Endothelial cell of umbilical vein (primary cell): ENCODE results near the gene PTDSS2. TPM values are rescaled to one million over a fixed set of nuclear protein-coding genes. Genes with fewer than 3 reads are reported as not detected.

Experiments
- BruUV-seq: library from RNA; stranded (reverse); fragments of 400-500 nt; replicated peaks from 2 replicates; lab custom pipeline; 2021; lab: Mats Ljungman, UMichigan
- CTCF ChIA-PET: fragments of 300-600, 350-600 bp; sonication (Branson Sonifier 250); formaldehyde crosslinking; loops from one replicate; lab custom pipeline; 2021; ENCODE audit warnings: antibody characterized with exemption, inconsistent platforms; lab: Charles Lee
- POLR2A ChIA-PET: fragments of 300-600, 350-600 bp; sonication (Branson Sonifier 250); formaldehyde crosslinking; loops from one replicate; lab custom pipeline; 2021; ENCODE audit warnings: antibody characterized with exemption, inconsistent platforms; lab: Charles Lee
- DNase-seq: peaks from one replicate; pipeline ENCODE4 v3.0.0-alpha.2; 2011; ENCODE audit warnings: low read depth, low spot score
- FAIRE-seq: peaks from 2 replicates; lab custom pipeline; 2011; peaks lifted over from hg19 to GRCh38; lab: Jason Lieb, UNC
- H2AFZ ChIP-seq: 2 replicates; pipeline ENCODE4 v1.6.0; 2012; ENCODE audit warnings: low read depth, low read length, control low read depth, inconsistent platforms
- H3K27ac ChIP-seq: 2 replicates; pipeline ENCODE4 v1.5.1; 2011; ENCODE audit warnings: low read depth, mild to moderate bottlenecking, control low read depth, low read length, moderate library complexity; ENCODE audit not compliant: insufficient read depth
- H3K27me3 ChIP-seq, 2 experiments: 2 replicates each; pipeline versions ENCODE4 v1.6.0 to v1.6.1; 2011; ENCODE audit warnings: low read length in 2 of 2, mixed read lengths in 1 of 2; ENCODE audit not compliant: control insufficient read depth in 2 of 2, insufficient read depth in 2 of 2
- H3K36me3 ChIP-seq, 2 experiments: 2 replicates in 1 of 2; 3 replicates in 1 of 2; pipeline ENCODE4 v1.5.1; 2011; ENCODE audit warnings: low read length in 2 of 2, mild to moderate bottlenecking in 1 of 2, moderate library complexity in 1 of 2; ENCODE audit not compliant: control insufficient read depth in 2 of 2, insufficient read depth in 2 of 2; ENCODE audit errors: extremely low read depth in 1 of 2
- H3K4me1 ChIP-seq: 3 replicates; pipeline ENCODE4 v1.5.1; 2011; ENCODE audit warnings: mild to moderate bottlenecking, low read length; ENCODE audit not compliant: control insufficient read depth, insufficient read depth; ENCODE audit errors: extremely low read depth
- H3K4me2 ChIP-seq: 2 replicates; pipeline ENCODE4 v1.6.1; 2011; ENCODE audit warnings: low read length, control low read depth, mixed read lengths; ENCODE audit not compliant: insufficient read depth
- H3K4me3 ChIP-seq, 3 experiments: fragments of 200-600 bp in 1 of 3; sonication (generic), shearing (Covaris generic) in 1 of 3; replicated peaks in 1 of 3; 2 replicates each; pipeline ENCODE4 v1.5.1; 2011 to 2016; ENCODE audit warnings: control low read depth in 3 of 3, low read length in 3 of 3, mild to moderate bottlenecking in 2 of 3, inconsistent platforms in 1 of 3, low read depth in 1 of 3, moderate library complexity in 1 of 3; ENCODE audit not compliant: insufficient read depth in 1 of 3
- H3K79me2 ChIP-seq: 2 replicates; pipeline ENCODE4 v1.6.0; 2012; ENCODE audit warnings: low read length, inconsistent platforms; ENCODE audit not compliant: control insufficient read depth, insufficient read depth
- H3K9ac ChIP-seq: replicated peaks from 2 replicates; pipeline ENCODE3; 2011; ENCODE audit warnings: low read length, control low read depth; ENCODE audit not compliant: insufficient read depth; ENCODE audit errors: extremely low read depth
- H3K9me1 ChIP-seq: replicated peaks from 3 replicates; pipeline ENCODE4 v1.6.0; 2011; ENCODE audit warnings: mild to moderate bottlenecking, low read length; ENCODE audit not compliant: control insufficient read depth, insufficient read depth; ENCODE audit errors: extremely low read depth
- H3K9me3 ChIP-seq: replicated peaks from 2 replicates; pipeline ENCODE4 v1.5.1; 2012; ENCODE audit warnings: low read length, inconsistent platforms; ENCODE audit not compliant: control insufficient read depth, insufficient read depth
- H4K20me1 ChIP-seq: replicated peaks from 2 replicates; pipeline ENCODE3; 2011; ENCODE audit warnings: mild to moderate bottlenecking, low read length; ENCODE audit not compliant: control insufficient read depth, insufficient read depth; ENCODE audit errors: extremely low read depth
- EZH2 ChIP-seq: IDR thresholded peaks from 2 replicates; pipeline ENCODE4 v1.6.1; 2012; ENCODE audit warnings: borderline replicate concordance, low read depth, mild to moderate bottlenecking, moderate library complexity, low read length, inconsistent platforms; ENCODE audit not compliant: severe bottlenecking
- FOS ChIP-seq: IDR thresholded peaks from 2 replicates; pipeline ENCODE4 v1.6.1; 2011; ENCODE audit warnings: mild to moderate bottlenecking, low read length, moderate library complexity, borderline replicate concordance; ENCODE audit not compliant: insufficient read depth
- GATA2 ChIP-seq: IDR thresholded peaks from 2 replicates; pipeline ENCODE4 v1.7.0; 2011; ENCODE audit warnings: low read depth, mild to moderate bottlenecking, moderate library complexity, mixed read lengths, low read length; ENCODE audit not compliant: insufficient read length, insufficient read depth
- JUN ChIP-seq: IDR thresholded peaks from 2 replicates; pipeline ENCODE4 v1.6.1; 2011; ENCODE audit warnings: borderline replicate concordance, low read depth; ENCODE audit not compliant: insufficient read length, insufficient read depth
- MYC ChIP-seq: IDR thresholded peaks from one replicate; pipeline ENCODE4 v1.6.1; 2011; ENCODE audit warnings: mild to moderate bottlenecking, low read depth, low read length
- POLR2A ChIP-seq: IDR thresholded peaks from 2 replicates; pipeline ENCODE4 v1.6.1; 2012; ENCODE audit warnings: low read depth, mild to moderate bottlenecking, control low read depth, low read length
- POLR2AphosphoS5 ChIP-seq: IDR thresholded peaks from 2 replicates; pipeline ENCODE4 v1.6.1; 2012; ENCODE audit warnings: low read depth, mild to moderate bottlenecking, control low read depth, low read length, moderate library complexity; ENCODE audit not compliant: insufficient read depth
- dilution Hi-C: fragments of 300-500 bp; cut with MboI; formaldehyde crosslinking; loops from one replicate; pipeline ENCODE4 v1.15.0; 2019; ENCODE audit warnings: low sequenced_read_pairs; ENCODE audit not compliant: extremely low pct_ligation_motif_present
- intact Hi-C: fragments of 100-400 bp; cut with micrococcal nuclease; formaldehyde crosslinking; loops from one replicate; pipeline ENCODE4 v1.10.0; 2022
- polyA plus RNA-seq, 4 experiments: library from polyadenylated mRNA; depleted of rRNA in 3 of 4; stranded (reverse) in 3 of 4; unstranded in 1 of 4; fragments of >200 nt; gene quantifications; 2 replicates each; pipeline versions ENCODE4 v1.2.1 to v1.2.3, GENCODE V29; 2011 to 2012; ENCODE audit warnings: missing spikeins in 1 of 4
- total RNA-seq: library from RNA; stranded (reverse); gene quantifications from 2 replicates; pipeline ENCODE4 v1.2.3, GENCODE V29; 2021
- TF ChIP-seq, protein P1 (sequence below): IDR thresholded peaks from 2 replicates; pipeline ENCODE4 v1.6.1; 2011; ENCODE audit not compliant: insufficient read depth, insufficient read length
- TF ChIP-seq, protein P2 (sequence below), 2 donors: IDR thresholded peaks; 1 replicate in 1 of 2; 2 replicates in 1 of 2; pipeline ENCODE4 v1.5.1; 2011; ENCODE audit warnings: low read length in 2 of 2, mild to moderate bottlenecking in 2 of 2, moderate library complexity in 2 of 2, control low read depth in 1 of 2, inconsistent platforms in 1 of 2, low read depth in 1 of 2; ENCODE audit not compliant: insufficient read depth in 1 of 2; ENCODE audit errors: extremely low read depth in 1 of 2

The PTDSS2 gene
- total and polyA plus RNA-seq, 2 donors (not counting 3 experiments of a cell fraction or from before 2014, with no cell fraction given), result 41.4 to 46.8 TPM

DNA sequence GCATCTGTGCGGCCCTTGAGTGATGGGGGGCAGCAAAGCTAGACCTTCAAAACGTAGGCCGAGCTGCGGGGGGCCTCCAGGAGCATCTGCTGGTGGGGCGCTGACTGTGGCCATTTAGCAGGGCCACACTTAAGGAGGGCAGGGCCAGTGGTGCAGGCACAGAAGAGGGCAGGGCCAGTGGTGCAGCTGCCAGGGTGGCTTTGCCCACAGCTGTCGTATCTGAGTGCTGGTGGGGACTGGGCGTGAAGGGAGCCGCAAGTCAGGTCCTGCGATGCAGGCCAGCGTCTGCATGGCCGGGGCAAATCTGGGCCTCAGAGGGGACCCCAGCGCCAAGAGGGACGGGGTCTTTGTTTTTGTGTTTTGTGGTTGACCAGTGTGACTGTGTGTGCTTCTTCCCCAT is 29.2 kb downstream of the PTDSS2 start:
- Histone ChIP-seq H3K4me2 (no peak overlapping the region), H3K4me1 (no peaks in the 10 kb centered on the region), H3K9me1 (no peaks in the 10 kb centered on the region), H3K27me3 (no peaks in the 10 kb centered on the region), H3K9ac (no peak overlapping the region), H4K20me1 (no peaks in the 10 kb centered on the region), H3K79me2 (peaks cover 9% of the 10 kb centered on the region), H3K27ac (no peak overlapping the region), H3K36me3 (no peaks in the 10 kb centered on the region), H3K9me3 (no peaks in the 10 kb centered on the region), H3K4me3 (no peak overlapping the region), H2AFZ (no peak overlapping the region)
- no TSS peak for BruUV-seq
- CTCF ChIA-PET, result no interaction called here
- no peak for TF ChIP-seq GATA2
- TF ChIP-seq, protein P1, sequence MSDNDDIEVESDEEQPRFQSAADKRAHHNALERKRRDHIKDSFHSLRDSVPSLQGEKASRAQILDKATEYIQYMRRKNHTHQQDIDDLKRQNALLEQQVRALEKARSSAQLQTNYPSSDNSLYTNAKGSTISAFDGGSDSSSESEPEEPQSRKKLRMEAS, result no peak
- TF ChIP-seq POLR2AphosphoS5, result no peak
- no peak for TF ChIP-seq POLR2A
- no peak for TF ChIP-seq MYC
- no peak for TF ChIP-seq EZH2
- no peak for TF ChIP-seq JUN
- TF ChIP-seq, protein P2, sequence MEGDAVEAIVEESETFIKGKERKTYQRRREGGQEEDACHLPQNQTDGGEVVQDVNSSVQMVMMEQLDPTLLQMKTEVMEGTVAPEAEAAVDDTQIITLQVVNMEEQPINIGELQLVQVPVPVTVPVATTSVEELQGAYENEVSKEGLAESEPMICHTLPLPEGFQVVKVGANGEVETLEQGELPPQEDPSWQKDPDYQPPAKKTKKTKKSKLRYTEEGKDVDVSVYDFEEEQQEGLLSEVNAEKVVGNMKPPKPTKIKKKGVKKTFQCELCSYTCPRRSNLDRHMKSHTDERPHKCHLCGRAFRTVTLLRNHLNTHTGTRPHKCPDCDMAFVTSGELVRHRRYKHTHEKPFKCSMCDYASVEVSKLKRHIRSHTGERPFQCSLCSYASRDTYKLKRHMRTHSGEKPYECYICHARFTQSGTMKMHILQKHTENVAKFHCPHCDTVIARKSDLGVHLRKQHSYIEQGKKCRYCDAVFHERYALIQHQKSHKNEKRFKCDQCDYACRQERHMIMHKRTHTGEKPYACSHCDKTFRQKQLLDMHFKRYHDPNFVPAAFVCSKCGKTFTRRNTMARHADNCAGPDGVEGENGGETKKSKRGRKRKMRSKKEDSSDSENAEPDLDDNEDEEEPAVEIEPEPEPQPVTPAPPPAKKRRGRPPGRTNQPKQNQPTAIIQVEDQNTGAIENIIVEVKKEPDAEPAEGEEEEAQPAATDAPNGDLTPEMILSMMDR (IDR thresholded peaks at IDR 0.05; ENCODE audit: extremely low read depth in 1 of 2, insufficient read depth in 1 of 2, low read depth in 1 of 2, low read length in 2 of 2), result no peak
- no peak for TF ChIP-seq FOS
- DNase-seq (no peak), FAIRE-seq (no peak)
- intact Hi-C loops (no loop called here), dilution Hi-C loops (no loop called here)
- POLR2A ChIA-PET, result no interaction called here
